NCI-H2171 treated with DMSO at 0.1 percent for 48 hours (cell line): ENCODE data around the gene PSMD13.
A peak's percentile ranks its signal among the peaks of the same experiment; 100 is the strongest.
"Not testable (repeated sequence)": the region's sequence is repeated elsewhere in the genome, so short reads cannot be mapped to it uniquely, and the experiment has no call there.

ENCODE experiments used
- DNase-seq: peaks from one replicate; lab custom pipeline; 2025; lab: John Stamatoyannopoulos, UW

PSMD13 gene

GRCh38 chr11:276219-276618 is 39.4 kb downstream of the PSMD13 start:
- DNase-seq = peak; percentile 33

- DNase-seq = no peak
Observed at GRCh38 chr11:278001-278951, 41.5 kb downstream of the PSMD13 start, which contains the start of gene NLRP6. Gene NLRP6, plus strand, starts transcription at chr11:278407. Its CDS starts 163 bp downstream, at chr11:278570.

GRCh38 chr11:279040-279965 is 42.5 kb downstream of the PSMD13 start:
- DNase-seq = no peak

- peak; percentile 10 for DNase-seq
Observed at GRCh38 chr11:279966-280705, 43.4 kb downstream of the PSMD13 start.

GRCh38 chr11:280706-281485 is 44.1 kb downstream of the PSMD13 start:
- DNase-seq = no peak

- DNase-seq = no peak
Observed at GRCh38 chr11:281486-282161, 44.8 kb downstream of the PSMD13 start.

GRCh38 chr11:282171-282570 is 45.4 kb downstream of the PSMD13 start:
- no peak for DNase-seq

- no peak for DNase-seq
Observed at GRCh38 chr11:282630-283360, 46.0 kb downstream of the PSMD13 start.

GRCh38 chr11:283405-284104 is 46.8 kb downstream of the PSMD13 start:
- no peak for DNase-seq

GRCh38 chr11:284105-285020 is 47.6 kb downstream of the PSMD13 start:
- DNase-seq = no peak

GRCh38 chr11:285021-285893 is 48.5 kb downstream of the PSMD13 start:
- no peak for DNase-seq

- DNase-seq = no peak
Observed at GRCh38 chr11:285894-286220, 49.1 kb downstream of the PSMD13 start.

GRCh38 chr11:286977-287820 is 50.4 kb downstream of the PSMD13 start:
- not testable (repeated sequence) for DNase-seq

- DNase-seq = no peak
Observed at GRCh38 chr11:287821-288477, 51.2 kb downstream of the PSMD13 start.

- DNase-seq = no peak
Observed at GRCh38 chr11:288478-289397, 52.0 kb downstream of the PSMD13 start, which contains the start of gene PGGHG. Gene PGGHG, plus strand, starts transcription at chr11:289126. Its CDS starts 691 bp downstream, at chr11:289817.
